HCT116 (cell line): ENCODE results near the gene NR2C2AP. TPM values are rescaled to one million over a fixed set of nuclear protein-coding genes. Genes with fewer than 3 reads are reported as not detected.

ENCODE experiments used
- ATAC-seq: fragments of 200-7000 bp; cut with Tn5 transposase; 2 replicates; pipeline ENCODE4 v1.9.1; 2020; ENCODE audit warnings: mild to moderate bottlenecking, moderate library complexity
- BruUV-seq: library from RNA; stranded (reverse); fragments of 400-500 nt; replicated peaks from 2 replicates; lab custom pipeline; 2021; lab: Mats Ljungman, UMichigan
- CTCF ChIA-PET: fragments of 300-600 bp; sonication (Branson Sonifier 250); formaldehyde crosslinking; loops from one replicate; lab custom pipeline; 2021; ENCODE audit warnings: antibody characterized with exemption; lab: Charles Lee
- POLR2A ChIA-PET: fragments of 300-600, 350-600 bp; sonication (Branson Sonifier 250); formaldehyde crosslinking; loops from one replicate; lab custom pipeline; 2021; ENCODE audit warnings: antibody characterized with exemption; lab: Charles Lee
- RAD21 ChIA-PET, 2 experiments: fragments of 300-600 bp; sonication (Branson Sonifier 250); formaldehyde crosslinking; loops; one replicate each; lab custom pipeline; 2023; ENCODE audit warnings: low total read pairs in 2 of 2; ENCODE audit not compliant: uncharacterized antibody in 2 of 2, unreplicated experiment in 2 of 2, low non-redundant PET in 1 of 2; lab: Charles Lee
- DNase-seq: peaks from one replicate; pipeline ENCODE4 v3.0.0-alpha.2; 2010; ENCODE audit warnings: low read depth, low spot score
- H2AFZ ChIP-seq: fragments of 200-600 bp; shearing (Covaris generic), sonication (generic); 2 replicates; pipeline ENCODE4 v1.6.1; 2017; ENCODE audit warnings: low read depth, mixed run types, mixed read lengths, antibody characterized with exemption, low read length; ENCODE audit not compliant: poor library complexity, severe bottlenecking
- H3K27ac ChIP-seq: 2 replicates; pipeline ENCODE4 v1.5.1; 2012; ENCODE audit warnings: low read depth, low read length
- H3K27me3 ChIP-seq: fragments of 200-600 bp; sonication (generic); 2 replicates; pipeline ENCODE4 v1.6.1; 2016; ENCODE audit warnings: mixed run types, low read length, mixed read lengths; ENCODE audit not compliant: insufficient read depth
- H3K36me3 ChIP-seq, 2 experiments: fragments of 200-500 bp in 1 of 2; fragments of 200-600 bp in 1 of 2; sonication (Bioruptor generic) in 1 of 2; sonication (generic) in 1 of 2; 2 replicates each; pipeline versions ENCODE4 v1.5.1 to v1.6.1; 2014 to 2016; ENCODE audit warnings: low read length in 2 of 2, inconsistent platforms in 1 of 2, mixed read lengths in 1 of 2, mixed run types in 1 of 2; ENCODE audit not compliant: insufficient read depth in 2 of 2, control insufficient read depth in 1 of 2
- H3K4me1 ChIP-seq, 2 experiments: fragments of 200-600 bp in 1 of 2; sonication (generic) in 1 of 2; 2 replicates each; pipeline versions ENCODE4 v1.5.1 to v1.6.1; 2012 to 2017; ENCODE audit warnings: low read length in 2 of 2, inconsistent platforms in 1 of 2, mild to moderate bottlenecking in 1 of 2, mixed read lengths in 1 of 2, mixed run types in 1 of 2, moderate library complexity in 1 of 2; ENCODE audit not compliant: insufficient read depth in 2 of 2, control insufficient read depth in 1 of 2
- H3K4me2 ChIP-seq: fragments of 200-600 bp; sonication (generic); 2 replicates; pipeline ENCODE4 v1.6.1; 2017; ENCODE audit warnings: mixed run types, low read length, mixed read lengths
- H3K4me3 ChIP-seq, 2 experiments: fragments of 200-600 bp in 1 of 2; sonication (generic) in 1 of 2; replicated peaks in 1 of 2; 2 replicates each; pipeline ENCODE4 v1.5.1; 2011 to 2016; ENCODE audit warnings: low read length in 2 of 2, control low read depth in 1 of 2, low read depth in 1 of 2, mild to moderate bottlenecking in 1 of 2, mixed read lengths in 1 of 2, mixed run types in 1 of 2
- H3K79me2 ChIP-seq: fragments of 200-600 bp; sonication (generic); 2 replicates; pipeline ENCODE4 v1.6.1; 2017; ENCODE audit warnings: mild to moderate bottlenecking, mixed run types, low read length, moderate library complexity, mixed read lengths; ENCODE audit not compliant: insufficient read depth
- H3K9ac ChIP-seq: fragments of 200-600 bp; sonication (generic); 2 replicates; pipeline ENCODE4 v1.6.1; 2016; ENCODE audit warnings: low read length, mixed read lengths
- H3K9me2 ChIP-seq: fragments of 200-600 bp; sonication (generic), shearing (Covaris generic); 2 replicates; pipeline ENCODE4 v1.6.1; 2017; ENCODE audit warnings: mixed run types, mild to moderate bottlenecking, moderate library complexity; ENCODE audit not compliant: insufficient read depth
- H3K9me3 ChIP-seq, 2 experiments: fragments of 200-500 bp in 1 of 2; fragments of 200-600 bp in 1 of 2; sonication (Bioruptor generic) in 1 of 2; sonication (generic) in 1 of 2; 2 replicates each; pipeline ENCODE4 v1.6.1; 2014 to 2017; ENCODE audit warnings: low read length in 2 of 2, mixed read lengths in 2 of 2, inconsistent platforms in 1 of 2, low read depth in 1 of 2, mild to moderate bottlenecking in 1 of 2, mixed run types in 1 of 2, moderate library complexity in 1 of 2; ENCODE audit not compliant: control insufficient read depth in 1 of 2, insufficient read depth in 1 of 2
- H4K20me1 ChIP-seq: fragments of 200-600 bp; sonication (generic), shearing (Covaris generic); 2 replicates; pipeline ENCODE4 v1.6.1; 2017; ENCODE audit warnings: mixed run types, mild to moderate bottlenecking, moderate library complexity; ENCODE audit not compliant: insufficient read depth
- CBX3 ChIP-seq: IDR thresholded peaks from 2 replicates; pipeline ENCODE4 v1.6.1; 2012; ENCODE audit warnings: low read depth
- CEBPB ChIP-seq: IDR thresholded peaks from 2 replicates; pipeline ENCODE4 v1.6.1; 2012; ENCODE audit warnings: low read depth
- EGR1 ChIP-seq: IDR thresholded peaks from 2 replicates; pipeline ENCODE4 v1.6.1; 2012; ENCODE audit warnings: low read depth
- ELF1 ChIP-seq: IDR thresholded peaks from 2 replicates; pipeline ENCODE4 v1.6.1; 2012; ENCODE audit warnings: low read depth, borderline replicate concordance
- EZH2 ChIP-seq: fragments of 200-600 bp; sonication (generic); IDR thresholded peaks from 2 replicates; pipeline ENCODE4 v1.6.1; 2017; ENCODE audit warnings: antibody characterized with exemption, mixed run types
- EZH2phosphoT487 ChIP-seq: fragments of 200-600 bp; IDR thresholded peaks from 2 replicates; pipeline ENCODE4 v1.6.1; 2018; ENCODE audit warnings: antibody characterized with exemption, borderline replicate concordance
- JUND ChIP-seq: IDR thresholded peaks from 2 replicates; pipeline ENCODE4 v1.6.1; 2012
- POLR2A ChIP-seq: IDR thresholded peaks from 2 replicates; pipeline ENCODE4 v1.7.0; 2011; ENCODE audit warnings: borderline replicate concordance; ENCODE audit not compliant: insufficient read depth, insufficient read length; ENCODE audit errors: extremely low read depth
- POLR2AphosphoS5 ChIP-seq: IDR thresholded peaks from 2 replicates; pipeline ENCODE4 v1.6.1; 2011; ENCODE audit warnings: mild to moderate bottlenecking, low read depth, low read length, moderate library complexity
- RAD21 ChIP-seq: IDR thresholded peaks from 2 replicates; pipeline ENCODE4 v1.6.1; 2012; ENCODE audit warnings: low read depth, mild to moderate bottlenecking
- SIN3A ChIP-seq: IDR thresholded peaks from 2 replicates; pipeline ENCODE4 v1.6.1; 2012; ENCODE audit warnings: low read depth
- SP1 ChIP-seq: IDR thresholded peaks from 2 replicates; pipeline ENCODE4 v1.6.1; 2012; ENCODE audit warnings: low read depth
- TCF7L2 ChIP-seq: IDR thresholded peaks from 2 replicates; pipeline ENCODE4 v1.7.0; 2011; ENCODE audit warnings: borderline replicate concordance, inconsistent platforms; ENCODE audit not compliant: insufficient read depth, insufficient read length; ENCODE audit errors: extremely low read depth
- ZFX ChIP-seq: fragments of 450-650 bp; IDR thresholded peaks from 2 replicates; pipeline ENCODE4 v1.6.1; 2017
- ZNF274 ChIP-seq: fragments of 200-500 bp; sonication (Bioruptor generic); IDR thresholded peaks from 2 replicates; pipeline ENCODE4 v1.6.1; 2014; ENCODE audit warnings: mild to moderate bottlenecking, low read depth, low read length, inconsistent platforms
- intact Hi-C: fragments of 100-400 bp; cut with micrococcal nuclease; formaldehyde crosslinking; loops from 2 replicates; pipeline ENCODE4 v1.10.0; 2022
- total RNA-seq: library from RNA; stranded (reverse); gene quantifications from one replicate; pipeline ENCODE4 v1.2.1, GENCODE V29; 2021; ENCODE audit not compliant: unreplicated experiment
- TF ChIP-seq, protein P1 (sequence below), 3 experiments: fragments of 200-600 bp in 1 of 3; sonication (generic) in 1 of 3; IDR thresholded peaks in 2 of 3; conservative IDR thresholded peaks in 1 of 3; 2 replicates each; pipeline ENCODE4 v1.5.1; 2012 to 2017; ENCODE audit warnings: low read depth in 2 of 3, low read length in 2 of 3, antibody characterized with exemption in 1 of 3, borderline replicate concordance in 1 of 3, control low read depth in 1 of 3, mild to moderate bottlenecking in 1 of 3, mixed read lengths in 1 of 3, mixed run types in 1 of 3, moderate library complexity in 1 of 3; ENCODE audit not compliant: insufficient read depth in 1 of 3
- TF ChIP-seq, protein P2 (sequence below): IDR thresholded peaks from 2 replicates; pipeline ENCODE4 v1.6.1; 2012
- TF ChIP-seq, protein P3 (sequence below): IDR thresholded peaks from 2 replicates; pipeline ENCODE4 v1.6.1; 2012; ENCODE audit warnings: low read depth

NR2C2AP gene
- total RNA-seq, 1 experiment from 2014 or later = 45.3 TPM

DNA sequence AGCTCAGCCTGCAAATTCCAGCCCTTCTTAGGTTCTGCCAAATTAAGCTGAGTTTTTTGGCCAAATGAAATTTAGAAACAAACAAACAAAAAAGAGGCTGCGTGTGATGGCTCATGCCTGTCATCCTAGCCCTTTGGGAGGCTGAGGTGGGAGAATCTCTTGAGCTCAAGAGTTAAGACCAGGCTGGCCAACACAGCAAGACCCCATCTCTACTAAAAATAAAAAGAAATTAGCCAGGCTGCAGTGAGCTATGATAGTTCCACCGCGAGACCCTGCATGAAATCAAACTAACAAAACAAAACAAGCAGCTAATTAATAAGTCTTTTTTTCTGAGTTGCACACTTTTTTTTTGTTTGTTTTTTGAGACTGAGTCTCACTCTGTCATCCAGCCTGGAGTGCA, 26.5 kb upstream of the NR2C2AP start:
- intact Hi-C loops = no loop called here
- Histone ChIP-seq H4K20me1 (no peaks in the 10 kb centered on the region), H3K36me3 (no peaks in the 10 kb centered on the region), H3K79me2 (no peaks in the 10 kb centered on the region), H3K4me2 (no peak overlapping the region), H3K9me2 (no peaks in the 10 kb centered on the region), H3K9ac (no peak overlapping the region), H3K9me3 (peaks cover 10 to 14% of the 10 kb centered on the region in 2 experiments; a peak in 3 of 4 replicates), H3K4me1 (peaks cover 6 to 11% of the 10 kb centered on the region in 2 experiments), H3K27me3 (peaks cover 6% of the 10 kb centered on the region; the same call in 1 of the 2 replicates), H2AFZ (no peak overlapping the region), H3K4me3 (no peak overlapping the region), H3K27ac (no peak overlapping the region)
- RAD21 ChIA-PET = no interaction called here
- DNase-seq (no peak), ATAC-seq (no peak)
- POLR2A ChIA-PET = no interaction called here
- CTCF ChIA-PET = no interaction called here
- no TSS peak for BruUV-seq
- TF ChIP-seq POLR2AphosphoS5 (no peak), POLR2A (no peak), EZH2 (no peak), SP1 (no peak), ZFX (no peak), EGR1 (no peak), JUND (no peak), ELF1 (no peak), CBX3 (no peak), RAD21 (no peak), SIN3A (no peak), EZH2phosphoT487 (no peak), TCF7L2 (no peak), ZNF274 (no peak), CEBPB (no peak)
- TF ChIP-seq, protein P1, sequence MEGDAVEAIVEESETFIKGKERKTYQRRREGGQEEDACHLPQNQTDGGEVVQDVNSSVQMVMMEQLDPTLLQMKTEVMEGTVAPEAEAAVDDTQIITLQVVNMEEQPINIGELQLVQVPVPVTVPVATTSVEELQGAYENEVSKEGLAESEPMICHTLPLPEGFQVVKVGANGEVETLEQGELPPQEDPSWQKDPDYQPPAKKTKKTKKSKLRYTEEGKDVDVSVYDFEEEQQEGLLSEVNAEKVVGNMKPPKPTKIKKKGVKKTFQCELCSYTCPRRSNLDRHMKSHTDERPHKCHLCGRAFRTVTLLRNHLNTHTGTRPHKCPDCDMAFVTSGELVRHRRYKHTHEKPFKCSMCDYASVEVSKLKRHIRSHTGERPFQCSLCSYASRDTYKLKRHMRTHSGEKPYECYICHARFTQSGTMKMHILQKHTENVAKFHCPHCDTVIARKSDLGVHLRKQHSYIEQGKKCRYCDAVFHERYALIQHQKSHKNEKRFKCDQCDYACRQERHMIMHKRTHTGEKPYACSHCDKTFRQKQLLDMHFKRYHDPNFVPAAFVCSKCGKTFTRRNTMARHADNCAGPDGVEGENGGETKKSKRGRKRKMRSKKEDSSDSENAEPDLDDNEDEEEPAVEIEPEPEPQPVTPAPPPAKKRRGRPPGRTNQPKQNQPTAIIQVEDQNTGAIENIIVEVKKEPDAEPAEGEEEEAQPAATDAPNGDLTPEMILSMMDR (IDR thresholded peaks at IDR 0.05 in 2 of 3, conservative IDR thresholded peaks at IDR 0.05 in 1 of 3; ENCODE audit: borderline replicate concordance in 1 of 3, insufficient read depth in 1 of 3, low read depth in 2 of 3, low read length in 2 of 3) = no peak
- TF ChIP-seq, protein P2, sequence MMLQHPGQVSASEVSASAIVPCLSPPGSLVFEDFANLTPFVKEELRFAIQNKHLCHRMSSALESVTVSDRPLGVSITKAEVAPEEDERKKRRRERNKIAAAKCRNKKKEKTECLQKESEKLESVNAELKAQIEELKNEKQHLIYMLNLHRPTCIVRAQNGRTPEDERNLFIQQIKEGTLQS = no peak
- TF ChIP-seq, protein P3, sequence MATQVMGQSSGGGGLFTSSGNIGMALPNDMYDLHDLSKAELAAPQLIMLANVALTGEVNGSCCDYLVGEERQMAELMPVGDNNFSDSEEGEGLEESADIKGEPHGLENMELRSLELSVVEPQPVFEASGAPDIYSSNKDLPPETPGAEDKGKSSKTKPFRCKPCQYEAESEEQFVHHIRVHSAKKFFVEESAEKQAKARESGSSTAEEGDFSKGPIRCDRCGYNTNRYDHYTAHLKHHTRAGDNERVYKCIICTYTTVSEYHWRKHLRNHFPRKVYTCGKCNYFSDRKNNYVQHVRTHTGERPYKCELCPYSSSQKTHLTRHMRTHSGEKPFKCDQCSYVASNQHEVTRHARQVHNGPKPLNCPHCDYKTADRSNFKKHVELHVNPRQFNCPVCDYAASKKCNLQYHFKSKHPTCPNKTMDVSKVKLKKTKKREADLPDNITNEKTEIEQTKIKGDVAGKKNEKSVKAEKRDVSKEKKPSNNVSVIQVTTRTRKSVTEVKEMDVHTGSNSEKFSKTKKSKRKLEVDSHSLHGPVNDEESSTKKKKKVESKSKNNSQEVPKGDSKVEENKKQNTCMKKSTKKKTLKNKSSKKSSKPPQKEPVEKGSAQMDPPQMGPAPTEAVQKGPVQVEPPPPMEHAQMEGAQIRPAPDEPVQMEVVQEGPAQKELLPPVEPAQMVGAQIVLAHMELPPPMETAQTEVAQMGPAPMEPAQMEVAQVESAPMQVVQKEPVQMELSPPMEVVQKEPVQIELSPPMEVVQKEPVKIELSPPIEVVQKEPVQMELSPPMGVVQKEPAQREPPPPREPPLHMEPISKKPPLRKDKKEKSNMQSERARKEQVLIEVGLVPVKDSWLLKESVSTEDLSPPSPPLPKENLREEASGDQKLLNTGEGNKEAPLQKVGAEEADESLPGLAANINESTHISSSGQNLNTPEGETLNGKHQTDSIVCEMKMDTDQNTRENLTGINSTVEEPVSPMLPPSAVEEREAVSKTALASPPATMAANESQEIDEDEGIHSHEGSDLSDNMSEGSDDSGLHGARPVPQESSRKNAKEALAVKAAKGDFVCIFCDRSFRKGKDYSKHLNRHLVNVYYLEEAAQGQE = no peak
